HG03354 (cell line): Measurements from ENCODE around the gene GBX1.

Source experiments
- ATAC-seq: cut with Tn5 transposase; IDR thresholded peaks from one replicate; pipeline ENCODE4 v1.9.1; 2021; ENCODE audit warnings: mild to moderate bottlenecking; ENCODE audit not compliant: unreplicated experiment, poor library complexity, severe bottlenecking

GBX1 gene

DNA sequence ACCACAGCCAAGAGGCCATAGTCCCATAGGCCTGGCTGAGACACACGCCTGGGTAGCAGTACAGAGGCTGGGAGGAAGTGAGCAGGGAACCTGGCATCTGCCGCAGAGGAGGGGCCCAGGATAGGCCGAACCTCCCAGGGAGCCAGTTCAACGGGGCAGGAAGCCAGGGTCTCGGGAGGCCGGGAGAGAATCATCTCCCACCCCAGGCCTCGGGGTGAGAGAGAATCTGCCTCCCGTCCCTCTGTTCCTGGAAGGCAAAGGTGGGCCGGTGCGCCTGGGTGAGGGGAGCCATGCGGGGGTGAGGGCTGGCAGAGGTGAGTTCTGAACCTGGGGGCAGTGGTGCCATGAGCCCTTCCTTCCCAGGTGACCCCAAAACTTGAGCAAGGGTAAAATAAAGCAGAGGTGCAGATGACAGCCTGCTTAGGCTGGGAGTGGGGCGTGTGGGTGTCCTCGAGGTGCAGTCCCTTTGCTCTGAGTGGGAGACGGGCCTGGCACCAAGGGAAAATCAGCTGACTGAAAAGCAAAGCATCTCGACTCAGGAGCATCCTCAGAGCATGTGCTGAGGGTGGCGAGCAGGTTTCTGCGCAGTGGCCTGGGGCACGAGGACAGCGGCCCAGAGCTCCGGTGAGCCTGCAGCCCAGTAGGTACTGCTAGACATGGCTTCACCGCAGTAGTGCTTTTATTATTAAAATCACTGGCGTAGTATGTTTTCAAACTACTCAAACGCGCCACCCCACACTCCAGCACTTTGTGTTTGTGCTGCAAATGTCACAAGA lies 65.7 kb downstream of the GBX1 start:
- ATAC-seq, result no peak

DNA sequence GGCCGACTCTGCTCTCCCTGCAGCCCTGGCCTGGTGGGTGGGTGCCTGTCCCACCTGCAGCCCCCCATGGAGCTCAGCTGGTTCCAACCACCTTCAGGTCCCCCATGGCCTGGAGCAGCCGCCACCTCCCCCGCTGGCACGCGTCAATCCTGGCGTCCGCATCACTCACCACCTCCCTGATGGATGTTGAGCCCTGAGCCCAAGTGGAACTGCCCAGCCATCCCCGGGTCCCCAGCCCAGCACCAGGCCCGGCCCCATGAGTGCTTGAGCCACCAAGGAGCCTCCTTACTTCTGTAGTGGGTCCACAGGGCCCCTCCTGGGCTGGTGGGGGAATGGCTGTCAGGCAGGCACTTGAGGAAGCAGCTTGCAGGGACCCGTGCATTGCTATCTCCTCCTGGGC lies 66.6 kb downstream of the GBX1 start:
- no peak for ATAC-seq

DNA sequence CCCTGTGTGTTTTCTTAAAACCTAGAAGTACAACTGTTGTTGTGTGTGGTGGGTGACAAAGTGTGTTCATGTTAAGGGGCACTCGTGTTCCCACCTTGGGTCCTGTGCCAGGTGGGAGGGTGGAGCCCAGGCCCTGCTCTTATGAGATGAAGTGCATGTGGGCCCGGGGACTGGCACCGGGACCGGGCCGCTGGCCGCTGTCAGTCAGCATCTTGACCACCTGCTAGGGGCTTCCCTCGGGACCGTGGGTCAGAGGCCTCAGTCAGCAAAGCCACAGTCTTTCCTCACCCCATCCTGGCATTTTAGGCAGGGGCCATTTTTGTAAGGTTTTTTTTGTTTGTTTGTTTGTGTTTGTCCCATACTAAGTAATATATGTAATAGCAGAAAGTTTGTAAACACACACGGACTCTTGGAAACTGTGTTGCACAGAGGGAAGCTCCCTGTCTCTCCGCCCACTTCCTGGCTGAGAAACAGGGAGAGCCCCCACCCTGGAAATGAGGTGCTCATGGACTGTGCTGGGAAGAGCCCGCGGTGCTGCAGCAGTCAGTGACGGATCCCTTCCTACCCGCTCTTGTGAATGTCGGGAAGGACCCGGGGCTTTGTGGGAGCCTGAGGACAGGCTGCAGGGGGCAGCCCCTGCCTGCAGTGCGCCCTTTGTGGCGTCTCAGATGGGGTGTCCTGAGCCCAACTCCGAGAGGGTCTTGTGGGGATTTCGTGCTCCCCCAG lies 67.8 kb downstream of the GBX1 start:
- no peak for ATAC-seq
